ENCODE measurements around the gene TTYH1. TPM values are rescaled to one million over a fixed set of nuclear protein-coding genes. Genes with fewer than 3 reads are reported as not detected.

The TTYH1 gene
- total RNA-seq, 2 donors from 2014 or later = 1.0 to 2.0 TPM

GRCh38 chr19:54451997-54452396 is 36.7 kb downstream of the TTYH1 start:
- H3K27ac Mint-ChIP-seq = peak overlapping the region; percentile 87

GRCh38 chr19:54452626-54453025 is 37.4 kb downstream of the TTYH1 start:
- peaks cover 9% of the 10 kb centered on the region for H3K4me1 ChIP-seq (ENCODE audit: control insufficient read depth, insufficient read depth, low read length)
- 92 to 99% methylated on average over 9 to 11 of the region's 11 CpGs for WGBS, 2 experiments (ENCODE audit: insufficient coverage in 1 of 2, insufficient read length in 1 of 2)
- H3K27ac ChIP-seq (ENCODE audit: low read depth, low read length) = no peak overlapping the region
- H3K9me3 Mint-ChIP-seq = no peaks in the 10 kb centered on the region
- no peaks in the 10 kb centered on the region for H3K27me3 Mint-ChIP-seq (ENCODE audit: insufficient read depth)
- H3K9ac ChIP-seq (ENCODE audit: extremely low read depth, low read length, poor library complexity, severe bottlenecking) = no peak overlapping the region
- TF ChIP-seq CTCF (conservative IDR thresholded peaks at IDR 0.05) = no peak
- H3K36me3 Mint-ChIP-seq (ENCODE audit: low read depth) = peaks cover 58% of the 10 kb centered on the region
- no peak for DNase-seq
- H3K36me3 ChIP-seq (ENCODE audit: control insufficient read depth, insufficient read depth, low read length) = peaks cover 56% of the 10 kb centered on the region
- H3K4me1 Mint-ChIP-seq = peaks cover 25% of the 10 kb centered on the region
- H3K27me3 ChIP-seq (ENCODE audit: control insufficient read depth, insufficient read depth, low read length, poor library complexity, severe bottlenecking) = no peaks in the 10 kb centered on the region
- no peak overlapping the region for H3K27ac Mint-ChIP-seq
- no peak overlapping the region for H3K4me3 ChIP-seq (ENCODE audit: low read length)
- H3K4me3 Mint-ChIP-seq = no peak overlapping the region
- no peaks in the 10 kb centered on the region for H3K9me3 ChIP-seq (ENCODE audit: control insufficient read depth, low read length)

More at GRCh38 chr19:54451997-54452396, 36.7 kb downstream of the TTYH1 start:
- Histone ChIP-seq H3K27ac (ENCODE audit: low read depth, low read length) (no peak overlapping the region), H3K9ac (ENCODE audit: extremely low read depth, low read length, poor library complexity, severe bottlenecking) (no peak overlapping the region), H3K4me3 (ENCODE audit: low read length) (no peak overlapping the region), H3K9me3 (ENCODE audit: control insufficient read depth, low read length) (no peaks in the 10 kb centered on the region), H3K36me3 (ENCODE audit: control insufficient read depth, insufficient read depth, low read length) (peaks cover 53% of the 10 kb centered on the region), H3K4me1 (ENCODE audit: control insufficient read depth, insufficient read depth, low read length) (peaks cover 9% of the 10 kb centered on the region), H3K27me3 (ENCODE audit: control insufficient read depth, insufficient read depth, low read length, poor library complexity, severe bottlenecking) (no peaks in the 10 kb centered on the region)
- peaks cover 54% of the 10 kb centered on the region for H3K36me3 Mint-ChIP-seq (ENCODE audit: low read depth)
- no peaks in the 10 kb centered on the region for H3K9me3 Mint-ChIP-seq
- peak; percentile 32 for DNase-seq
- peaks cover 28% of the 10 kb centered on the region for H3K4me1 Mint-ChIP-seq
- no peaks in the 10 kb centered on the region for H3K27me3 Mint-ChIP-seq (ENCODE audit: insufficient read depth)
- no peak for TF ChIP-seq CTCF (conservative IDR thresholded peaks at IDR 0.05)
- 96 to 99% methylated on average over 11 of the region's 11 CpGs for WGBS, 2 experiments (ENCODE audit: insufficient coverage in 1 of 2, insufficient read length in 1 of 2)
- H3K4me3 Mint-ChIP-seq = peak overlapping the region; percentile 97

- H3K4me1 ChIP-seq (ENCODE audit: control insufficient read depth, insufficient read depth, low read length) = peaks cover 9% of the 10 kb centered on the region
- H3K27ac Mint-ChIP-seq = no peak overlapping the region
- H3K4me3 Mint-ChIP-seq = no peak overlapping the region
- no peaks in the 10 kb centered on the region for H3K27me3 ChIP-seq (ENCODE audit: control insufficient read depth, insufficient read depth, low read length, poor library complexity, severe bottlenecking)
- H3K36me3 Mint-ChIP-seq (ENCODE audit: low read depth) = peaks cover 72% of the 10 kb centered on the region
- H3K4me3 ChIP-seq (ENCODE audit: low read length) = no peak overlapping the region
- 96% methylated on average over 23 to 31 of the region's 31 CpGs for WGBS, 2 experiments (ENCODE audit: insufficient coverage in 1 of 2, insufficient read length in 1 of 2)
- peaks cover 20% of the 10 kb centered on the region for H3K4me1 Mint-ChIP-seq
- H3K9me3 ChIP-seq (ENCODE audit: control insufficient read depth, low read length) = no peaks in the 10 kb centered on the region
- H3K9ac ChIP-seq (ENCODE audit: extremely low read depth, low read length, poor library complexity, severe bottlenecking) = no peak overlapping the region
- no peak for DNase-seq
- H3K9me3 Mint-ChIP-seq = no peaks in the 10 kb centered on the region
- H3K36me3 ChIP-seq (ENCODE audit: control insufficient read depth, insufficient read depth, low read length) = peaks cover 72% of the 10 kb centered on the region
- TF ChIP-seq CTCF (conservative IDR thresholded peaks at IDR 0.05) = no peak
- no peak overlapping the region for H3K27ac ChIP-seq (ENCODE audit: low read depth, low read length)
- no peaks in the 10 kb centered on the region for H3K27me3 Mint-ChIP-seq (ENCODE audit: insufficient read depth)
These were observed 38.9 kb downstream of the TTYH1 start for GRCh38 chr19:54453921-54454780.
